HUES48 (cell line): ENCODE measurements around the gene TRIP10.
A peak's percentile ranks its signal among the peaks of the same experiment; 100 is the strongest.
"Not testable (repeated sequence)": the region's sequence is repeated elsewhere in the genome, so short reads cannot be mapped to it uniquely, and the experiment has no call there.

ENCODE experiments used
- H3K27ac ChIP-seq: one replicate; pipeline ENCODE4 v1.7.0; 2013; ENCODE audit warnings: low read depth, low read length, inconsistent platforms
- H3K27me3 ChIP-seq: 2 replicates; pipeline ENCODE4 v1.6.1; 2013; ENCODE audit warnings: mild to moderate bottlenecking, low read length; ENCODE audit not compliant: control insufficient read depth, insufficient read depth
- H3K36me3 ChIP-seq: 2 replicates; pipeline ENCODE4 v1.6.1; 2013; ENCODE audit warnings: low read length; ENCODE audit not compliant: control insufficient read depth, insufficient read depth
- H3K4me1 ChIP-seq: 2 replicates; pipeline ENCODE4 v1.6.1; 2013; ENCODE audit warnings: mild to moderate bottlenecking, low read length; ENCODE audit not compliant: control insufficient read depth, insufficient read depth
- H3K4me3 ChIP-seq: 2 replicates; pipeline ENCODE4 v1.5.1; 2013; ENCODE audit warnings: mild to moderate bottlenecking, low read depth, low read length
- H3K9ac ChIP-seq: 2 replicates; pipeline ENCODE4 v1.6.1; 2013; ENCODE audit warnings: mild to moderate bottlenecking, low read depth, low read length, moderate library complexity
- H3K9me3 ChIP-seq: 2 replicates; pipeline ENCODE4 v1.6.1; 2013; ENCODE audit warnings: low read length; ENCODE audit not compliant: control insufficient read depth, insufficient read depth

Gene TRIP10

GRCh38 chr19:6700586-6701316 lies 38.7 kb upstream of the TRIP10 start:
- no peaks in the 10 kb centered on the region for H3K27me3 ChIP-seq

GRCh38 chr19:6705931-6706632 lies 33.4 kb upstream of the TRIP10 start:
- Histone ChIP-seq H3K4me3 (no peak overlapping the region), H3K9ac (no peak overlapping the region), H3K4me1 (no peaks in the 10 kb centered on the region), H3K27ac (no peak overlapping the region), H3K9me3 (peaks cover 6% of the 10 kb centered on the region), H3K36me3 (no peaks in the 10 kb centered on the region), H3K27me3 (peaks cover 18% of the 10 kb centered on the region)

More at GRCh38 chr19:6700586-6701316, 38.7 kb upstream of the TRIP10 start:
- Histone ChIP-seq H3K4me3 (no peak overlapping the region), H3K27ac (no peak overlapping the region), H3K4me1 (no peaks in the 10 kb centered on the region), H3K36me3 (no peaks in the 10 kb centered on the region), H3K9me3 (peaks cover 6% of the 10 kb centered on the region), H3K9ac (no peak overlapping the region)

DNA sequence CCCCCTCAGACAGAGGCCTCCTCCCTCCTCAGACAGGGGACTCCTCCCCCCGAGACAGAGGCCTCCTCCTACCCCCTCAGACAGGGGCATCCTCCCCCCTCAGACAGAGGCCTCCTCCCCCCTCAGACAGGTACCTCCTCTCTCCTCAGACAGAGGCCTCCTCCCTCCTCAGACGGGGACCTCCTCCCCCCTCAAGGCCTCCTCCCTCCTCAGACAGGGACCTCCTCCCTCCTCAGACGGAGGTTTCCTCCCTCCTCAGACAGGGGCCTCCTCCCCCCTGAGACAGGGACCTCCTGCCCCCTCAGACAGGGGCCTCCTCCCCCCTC lies 32.9 kb upstream of the TRIP10 start:
- H3K36me3 ChIP-seq, result no peaks in the 10 kb centered on the region

GRCh38 chr19:6707011-6707657 lies 32.3 kb upstream of the TRIP10 start:
- Histone ChIP-seq H3K4me1 (no peaks in the 10 kb centered on the region), H3K9me3 (peaks cover 4% of the 10 kb centered on the region; the same call in 1 of the 2 replicates), H3K27me3 (peaks cover 29% of the 10 kb centered on the region), H3K9ac (no peak overlapping the region), H3K27ac (no peak overlapping the region), H3K36me3 (no peaks in the 10 kb centered on the region), H3K4me3 (no peak overlapping the region)

More for the DNA sequence above, 32.9 kb upstream of the TRIP10 start:
- H3K4me1 ChIP-seq, result no peaks in the 10 kb centered on the region
- H3K9me3 ChIP-seq, result peaks cover 4% of the 10 kb centered on the region
- H3K27ac ChIP-seq, result no peak overlapping the region
- H3K9ac ChIP-seq, result no peak overlapping the region
- no peak overlapping the region for H3K4me3 ChIP-seq
- H3K27me3 ChIP-seq, result peaks cover 23% of the 10 kb centered on the region

GRCh38 chr19:6707658-6708018 lies 31.8 kb upstream of the TRIP10 start:
- H3K9me3 ChIP-seq, result peaks cover 4% of the 10 kb centered on the region; the same call in 1 of the 2 replicates
- H3K9ac ChIP-seq, result no peak overlapping the region
- H3K4me1 ChIP-seq, result no peaks in the 10 kb centered on the region
- no peak overlapping the region for H3K4me3 ChIP-seq
- H3K27ac ChIP-seq, result no peak overlapping the region
- peaks cover 30% of the 10 kb centered on the region for H3K27me3 ChIP-seq
- no peaks in the 10 kb centered on the region for H3K36me3 ChIP-seq

- peaks cover 4% of the 10 kb centered on the region; the same call in 1 of the 2 replicates for H3K9me3 ChIP-seq
- H3K9ac ChIP-seq, result no peak overlapping the region
- H3K27ac ChIP-seq, result no peak overlapping the region
- no peaks in the 10 kb centered on the region for H3K4me1 ChIP-seq
- peaks cover 30% of the 10 kb centered on the region for H3K27me3 ChIP-seq
- H3K36me3 ChIP-seq, result no peaks in the 10 kb centered on the region
- H3K4me3 ChIP-seq, result no peak overlapping the region
Observed at GRCh38 chr19:6708346-6708745, 31.1 kb upstream of the TRIP10 start.

GRCh38 chr19:6708913-6709312 lies 30.6 kb upstream of the TRIP10 start:
- peaks cover 30% of the 10 kb centered on the region for H3K27me3 ChIP-seq
- H3K4me3 ChIP-seq, H3K36me3 ChIP-seq: not testable (repeated sequence)

GRCh38 chr19:6709549-6709948 lies 29.9 kb upstream of the TRIP10 start:
- Histone ChIP-seq H3K9me3 (peaks cover 4% of the 10 kb centered on the region; the same call in 1 of the 2 replicates), H3K4me1 (no peaks in the 10 kb centered on the region), H3K9ac (no peak overlapping the region), H3K27ac (no peak overlapping the region), H3K4me3 (no peak overlapping the region), H3K36me3 (no peaks in the 10 kb centered on the region), H3K27me3 (peaks cover 30% of the 10 kb centered on the region)

More at GRCh38 chr19:6708913-6709312, 30.6 kb upstream of the TRIP10 start:
- not testable (repeated sequence) for H3K9me3 ChIP-seq, H3K27ac ChIP-seq, H3K4me1 ChIP-seq, H3K9ac ChIP-seq

GRCh38 chr19:6710273-6711077 lies 29.0 kb upstream of the TRIP10 start:
- Histone ChIP-seq H3K9ac (no peak overlapping the region), H3K27me3 (peaks cover 30% of the 10 kb centered on the region), H3K27ac (no peak overlapping the region), H3K4me3 (peak overlapping the region; percentile 38), H3K4me1 (no peaks in the 10 kb centered on the region), H3K36me3 (no peaks in the 10 kb centered on the region), H3K9me3 (0 out of 2 replicates have a peak, but pooled peaks cover 4% of the 10 kb centered on the region)

DNA sequence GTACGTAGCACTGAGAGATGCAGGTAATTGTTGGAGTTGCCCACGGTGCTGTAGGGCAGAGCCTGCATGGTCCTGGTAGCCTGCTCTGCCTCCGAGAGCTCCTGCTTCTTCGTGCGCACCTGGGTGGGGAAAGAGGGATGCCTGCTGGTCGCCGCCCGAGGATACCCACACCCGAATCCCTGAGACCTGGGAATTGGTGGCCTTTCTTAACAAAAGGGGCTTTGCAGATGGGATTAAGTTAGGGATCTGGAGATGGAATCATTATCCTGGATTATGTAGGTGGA lies 28.5 kb upstream of the TRIP10 start:
- H3K4me1 ChIP-seq, result no peaks in the 10 kb centered on the region
- no peak overlapping the region for H3K27ac ChIP-seq
- 0 out of 2 replicates have a peak, but pooled peaks cover 3% of the 10 kb centered on the region for H3K9me3 ChIP-seq
- peak overlapping the region; percentile 38 for H3K4me3 ChIP-seq
- H3K36me3 ChIP-seq, result no peaks in the 10 kb centered on the region
- H3K27me3 ChIP-seq, result peaks cover 30% of the 10 kb centered on the region
- H3K9ac ChIP-seq, result no peak overlapping the region
